ENCODE results near the gene LYPD6.

GRCh38 chr2:149410701-149411484, 80.5 kb downstream of the LYPD6 start:
- TF ChIP-seq CTCF (IDR thresholded peaks at IDR 0.05) (no peak), POLR2A (IDR thresholded peaks at IDR 0.05) (no peak)
